B cell (primary cell): ENCODE measurements around the gene IL36A. TPM values are rescaled to one million over a fixed set of nuclear protein-coding genes. Genes with fewer than 3 reads are reported as not detected.

ENCODE experiments used
- ATAC-seq: fragments of 200-7000 bp; cut with Tn5 transposase; one replicate; pipeline ENCODE4 v1.10.0; 2021; ENCODE audit warnings: low read depth, mild to moderate bottlenecking, moderate number of reproducible peaks, moderate library complexity
- CTCF ChIA-PET: fragments of 350-600 bp; sonication (Branson Sonifier 250); formaldehyde crosslinking; loops from one replicate; lab custom pipeline; 2021; ENCODE audit warnings: antibody characterized with exemption, inconsistent platforms; lab: Charles Lee
- POLR2A ChIA-PET: fragments of 350-600 bp; sonication (Branson Sonifier 250); formaldehyde crosslinking; loops from one replicate; lab custom pipeline; 2021; ENCODE audit warnings: antibody characterized with exemption; lab: Charles Lee
- DNase-seq: peaks from one replicate; pipeline ENCODE4 v3.0.0; 2013
- H2AFZ ChIP-seq: 2 replicates; pipeline ENCODE4 v1.6.1; 2012; ENCODE audit warnings: mild to moderate bottlenecking, low read depth, low read length; ENCODE audit not compliant: insufficient read depth, poor library complexity, severe bottlenecking
- H3K27ac ChIP-seq, 2 donors: 1 replicate in 1 of 2; 2 replicates in 1 of 2; pipeline ENCODE4 v1.5.1; 2012 to 2013; ENCODE audit warnings: low read length in 2 of 2, mild to moderate bottlenecking in 2 of 2, moderate library complexity in 1 of 2
- H3K27me3 ChIP-seq, 4 experiments: fragments of 200-600 bp in 1 of 4; sonication (generic) in 1 of 4; replicated peaks in 1 of 4; 1 replicate in 2 of 4; 2 replicates in 2 of 4; pipeline versions ENCODE4 v1.6.1 to v1.7.0; 2013 to 2016; ENCODE audit warnings: low read length in 3 of 4, mild to moderate bottlenecking in 2 of 4, mixed read lengths in 1 of 4, moderate library complexity in 1 of 4; ENCODE audit not compliant: insufficient read depth in 4 of 4, control insufficient read depth in 3 of 4; ENCODE audit errors: control extremely low read depth in 1 of 4
- H3K36me3 ChIP-seq, 2 experiments: replicated peaks in 1 of 2; 1 replicate in 1 of 2; 2 replicates in 1 of 2; pipeline versions ENCODE4 v1.6.1 to v1.7.1; 2013; ENCODE audit warnings: low read length in 1 of 2; ENCODE audit not compliant: insufficient read depth in 2 of 2, control insufficient read depth in 1 of 2; ENCODE audit errors: control extremely low read depth in 1 of 2, extremely low read depth in 1 of 2
- H3K4me1 ChIP-seq, 2 donors: fragments of 200-600 bp in 1 of 2; sonication (generic) in 1 of 2; 1 replicate in 1 of 2; 2 replicates in 1 of 2; pipeline versions ENCODE4 v1.5.1 to v1.6.1; 2013 to 2017; ENCODE audit warnings: low read length in 2 of 2; ENCODE audit not compliant: control insufficient read depth in 2 of 2, insufficient read depth in 2 of 2
- H3K4me2 ChIP-seq: replicated peaks from 2 replicates; pipeline ENCODE3; 2012; ENCODE audit warnings: mild to moderate bottlenecking, low read depth, low read length; ENCODE audit not compliant: poor library complexity, severe bottlenecking
- H3K4me3 ChIP-seq, 5 experiments: fragments of 200-600 bp in 1 of 5; sonication (generic) in 1 of 5; 1 replicate in 3 of 5; 2 replicates in 2 of 5; pipeline versions ENCODE4 v1.5.1 to v1.7.0; 2011 to 2016; ENCODE audit warnings: low read length in 4 of 5, mild to moderate bottlenecking in 4 of 5, low read depth in 2 of 5, control low read depth in 1 of 5, moderate library complexity in 1 of 5; ENCODE audit not compliant: insufficient read depth in 1 of 5; ENCODE audit errors: control extremely low read depth in 1 of 5, extremely low read depth in 1 of 5
- H3K79me2 ChIP-seq: fragments of 200-600 bp; sonication (generic); one replicate; pipeline ENCODE4 v1.6.0; 2016; ENCODE audit warnings: low read length; ENCODE audit not compliant: control insufficient read depth, insufficient read depth
- H3K9ac ChIP-seq: fragments of 200-600 bp; sonication (generic); 2 replicates; pipeline ENCODE4 v1.6.1; 2017; ENCODE audit warnings: mild to moderate bottlenecking, low read length, moderate library complexity
- H3K9me3 ChIP-seq, 3 donors: one replicate each; pipeline versions ENCODE4 v1.6.1 to v1.7.1; 2013; ENCODE audit warnings: low read length in 2 of 3; ENCODE audit not compliant: control insufficient read depth in 2 of 3, insufficient read depth in 1 of 3; ENCODE audit errors: control extremely low read depth in 1 of 3
- H4K20me1 ChIP-seq: 2 replicates; pipeline ENCODE4 v1.6.0; 2012; ENCODE audit warnings: mild to moderate bottlenecking, low read length; ENCODE audit not compliant: insufficient read depth, control insufficient read depth, poor library complexity, severe bottlenecking
- H3K27ac Mint-ChIP-seq: one replicate; pipeline ENCODE4 v1.8.0; 2021; ENCODE audit warnings: mixed read lengths
- H3K27me3 Mint-ChIP-seq: one replicate; pipeline ENCODE4 v1.8.0; 2021; ENCODE audit warnings: mixed read lengths
- H3K4me1 Mint-ChIP-seq: one replicate; pipeline ENCODE4 v1.8.0; 2021; ENCODE audit warnings: mixed read lengths
- H3K4me3 Mint-ChIP-seq: one replicate; pipeline ENCODE4 v1.8.0; 2021; ENCODE audit warnings: mixed read lengths
- H3K9me3 Mint-ChIP-seq: one replicate; pipeline ENCODE4 v1.8.0; 2022; ENCODE audit warnings: mixed read lengths; ENCODE audit not compliant: insufficient read depth
- EZH2 ChIP-seq: IDR thresholded peaks from 2 replicates; pipeline ENCODE4 v1.6.1; 2012; ENCODE audit warnings: borderline replicate concordance, low read depth, mild to moderate bottlenecking, moderate library complexity, low read length; ENCODE audit not compliant: insufficient read depth, poor library complexity, severe bottlenecking
- WGBS: methylation state at CpG from one replicate; pipeline ENCODE4 v1.1.5; 2013; ENCODE audit warnings: missing lambda C conversion rate; ENCODE audit not compliant: insufficient coverage; 5-methylcytosine and 5-hydroxymethylcytosine counted together
- intact Hi-C: fragments of 100-400 bp; cut with micrococcal nuclease; formaldehyde crosslinking; loops from one replicate; pipeline ENCODE4 v1.10.0; 2022
- polyA plus RNA-seq: library from polyadenylated mRNA; depleted of rRNA; stranded (reverse); fragments of >200 nt; gene quantifications from 2 replicates; pipeline ENCODE4 v1.2.3, GENCODE V29; 2012
- total RNA-seq, 2 donors: library from RNA; stranded (reverse); fragments of 120-200 nt in 1 of 2; gene quantifications; 1 replicate in 1 of 2; 2 replicates in 1 of 2; pipeline versions ENCODE4 v1.2.3 to v1.2.4, GENCODE V29; 2013 to 2022
- TF ChIP-seq, protein P1 (sequence below): fragments of 200-600 bp; IDR thresholded peaks from one replicate; pipeline ENCODE4 v1.8.0; 2022; ENCODE audit warnings: antibody characterized with exemption, mild to moderate bottlenecking

IL36A gene
- total and polyA plus RNA-seq, 2 donors (not counting 1 experiment from before 2014, with no cell fraction given) = not detected

DNA sequence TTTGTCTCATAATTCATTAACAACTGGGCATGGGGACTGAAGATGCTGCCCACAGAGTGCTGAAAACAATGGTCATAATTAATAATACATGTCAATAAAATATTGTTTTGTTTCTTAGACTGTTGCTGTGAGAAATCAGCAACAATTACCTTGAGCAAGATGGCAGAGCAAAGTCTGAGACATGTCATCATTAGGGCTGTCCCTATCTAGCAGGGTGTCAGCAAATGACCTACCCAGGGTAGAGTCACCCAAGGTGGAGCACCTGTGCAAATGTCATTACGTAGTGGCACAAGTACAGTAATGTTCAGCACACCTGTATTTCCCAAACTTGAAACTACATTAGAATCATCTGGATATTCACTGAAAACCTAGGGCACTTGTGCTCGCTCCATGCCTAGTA is 10.6 kb upstream of the IL36A start:
- Histone ChIP-seq H3K27ac (no peak overlapping the region), H3K4me3 (no peak overlapping the region), H3K27me3 (peaks cover 0 to 3% (median 0%) of the 10 kb centered on the region in 4 experiments), H3K4me2 (no peak overlapping the region), H2AFZ (no peak overlapping the region), H3K9ac (no peak overlapping the region), H3K36me3 (no peaks in the 10 kb centered on the region), H3K4me1 (no peaks in the 10 kb centered on the region), H3K9me3 (peaks cover 8 to 12% (median 10%) of the 10 kb centered on the region in 3 donors), H4K20me1 (no peaks in the 10 kb centered on the region), H3K79me2 (no peaks in the 10 kb centered on the region)
- no CpG with 5 or more reads among the region's 2 CpGs for WGBS
- ATAC-seq = no peak
- Mint-ChIP-seq H3K9me3 (peaks cover 16% of the 10 kb centered on the region), H3K4me1 (no peaks in the 10 kb centered on the region), H3K27ac (no peak overlapping the region), H3K4me3 (no peak overlapping the region), H3K27me3 (peaks cover 36% of the 10 kb centered on the region)
- intact Hi-C loops = no loop called here
- no peak for TF ChIP-seq EZH2
- TF ChIP-seq, protein P1, sequence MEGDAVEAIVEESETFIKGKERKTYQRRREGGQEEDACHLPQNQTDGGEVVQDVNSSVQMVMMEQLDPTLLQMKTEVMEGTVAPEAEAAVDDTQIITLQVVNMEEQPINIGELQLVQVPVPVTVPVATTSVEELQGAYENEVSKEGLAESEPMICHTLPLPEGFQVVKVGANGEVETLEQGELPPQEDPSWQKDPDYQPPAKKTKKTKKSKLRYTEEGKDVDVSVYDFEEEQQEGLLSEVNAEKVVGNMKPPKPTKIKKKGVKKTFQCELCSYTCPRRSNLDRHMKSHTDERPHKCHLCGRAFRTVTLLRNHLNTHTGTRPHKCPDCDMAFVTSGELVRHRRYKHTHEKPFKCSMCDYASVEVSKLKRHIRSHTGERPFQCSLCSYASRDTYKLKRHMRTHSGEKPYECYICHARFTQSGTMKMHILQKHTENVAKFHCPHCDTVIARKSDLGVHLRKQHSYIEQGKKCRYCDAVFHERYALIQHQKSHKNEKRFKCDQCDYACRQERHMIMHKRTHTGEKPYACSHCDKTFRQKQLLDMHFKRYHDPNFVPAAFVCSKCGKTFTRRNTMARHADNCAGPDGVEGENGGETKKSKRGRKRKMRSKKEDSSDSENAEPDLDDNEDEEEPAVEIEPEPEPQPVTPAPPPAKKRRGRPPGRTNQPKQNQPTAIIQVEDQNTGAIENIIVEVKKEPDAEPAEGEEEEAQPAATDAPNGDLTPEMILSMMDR = no peak
- ChIA-PET CTCF (no interaction called here), POLR2A (no interaction called here)
- no peak for DNase-seq

DNA sequence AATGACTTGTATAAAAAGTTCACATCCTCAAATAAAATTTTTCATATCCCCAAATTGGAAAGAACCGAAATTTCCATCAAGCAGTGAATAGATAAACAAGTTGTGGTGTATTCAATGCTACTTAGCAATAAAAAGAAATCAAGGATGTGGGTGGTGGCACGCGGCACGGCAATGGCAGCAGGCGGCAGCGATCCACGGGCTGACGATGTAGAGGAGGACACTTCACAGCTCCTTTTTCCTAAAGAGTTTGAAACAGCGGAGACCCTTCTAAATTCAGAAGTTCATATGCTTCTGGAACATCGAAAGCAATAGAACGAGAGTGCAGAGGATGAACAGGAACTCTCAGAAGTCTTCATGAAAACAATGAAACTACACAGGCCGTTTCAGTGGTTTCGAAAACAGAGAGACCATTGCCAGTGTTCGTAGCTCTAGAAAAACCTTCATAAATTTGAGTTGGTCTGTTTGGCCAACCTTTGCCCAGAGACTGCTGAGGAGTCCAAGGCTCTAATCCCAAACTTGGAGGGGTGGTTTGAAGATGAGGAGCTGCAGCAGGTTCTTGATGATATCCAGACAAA is 9.8 kb upstream of the IL36A start:
- intact Hi-C loops = no loop called here
- H3K27ac ChIP-seq = no peak overlapping the region
- no peak overlapping the region for H3K4me3 ChIP-seq
- Mint-ChIP-seq H3K4me3 (no peak overlapping the region), H3K9me3 (peaks cover 15% of the 10 kb centered on the region), H3K27ac (no peak overlapping the region), H3K27me3 (peaks cover 37% of the 10 kb centered on the region), H3K4me1 (no peaks in the 10 kb centered on the region)
- no peak overlapping the region for H3K9ac ChIP-seq
- no peaks in the 10 kb centered on the region for H3K79me2 ChIP-seq
- H3K4me1 ChIP-seq = no peaks in the 10 kb centered on the region
- H2AFZ ChIP-seq = no peak overlapping the region
- H3K36me3 ChIP-seq = no peaks in the 10 kb centered on the region
- CTCF ChIA-PET = no interaction called here
- H3K4me2 ChIP-seq = no peak overlapping the region
- DNase-seq = no peak
- WGBS = 96% methylated on average over 6 of the region's 14 CpGs
- peaks cover 0 to 3% (median 0%) of the 10 kb centered on the region in 4 experiments for H3K27me3 ChIP-seq
- POLR2A ChIA-PET = no interaction called here
- no peak for TF ChIP-seq EZH2
- TF ChIP-seq, protein P1 = no peak
- no peaks in the 10 kb centered on the region for H4K20me1 ChIP-seq
- no peak for ATAC-seq
- H3K9me3 ChIP-seq = peaks cover 6 to 16% (median 10%) of the 10 kb centered on the region in 3 donors
